Pancreas (tissue), 10 donors: ENCODE measurements around the gene RELT. TPM values are rescaled to one million over a fixed set of nuclear protein-coding genes. Genes with fewer than 3 reads are reported as not detected.

Experiments used
- ATAC-seq, 4 donors: fragments of 200-7000 bp; cut with Tn5 transposase; one replicate each; pipeline versions ENCODE4 v1.8.0 to v1.9.1; 2020; ENCODE audit warnings: mild to moderate bottlenecking in 4 of 4, moderate library complexity in 4 of 4
- DNase-seq, 6 donors: peaks; one replicate each; pipeline ENCODE4 v3.0.0-alpha.2; 2020
- FAIRE-seq: peaks from 2 replicates; lab custom pipeline; 2012; peaks lifted over from hg19 to GRCh38; lab: Jason Lieb, UNC
- H3K27ac ChIP-seq, 4 donors: fragments of 200-600 bp; sonication (generic); 1 replicate in 3 of 4; 2 replicates in 1 of 4; pipeline versions ENCODE4 v1.5.0 to v1.8.0; 2020
- H3K27me3 ChIP-seq, 4 donors: fragments of 200-600 bp; one replicate each; pipeline ENCODE4 v1.8.0; 2021
- H3K36me3 ChIP-seq, 3 donors: fragments of 200-600 bp; sonication (generic) in 1 of 3; one replicate each; pipeline versions ENCODE4 v1.5.0 to v1.8.0; 2020 to 2021
- H3K4me1 ChIP-seq, 3 donors: fragments of 200-600 bp; one replicate each; pipeline ENCODE4 v1.8.0; 2021
- H3K4me3 ChIP-seq, 4 donors: fragments of 200-600 bp; sonication (generic) in 2 of 4; one replicate each; pipeline versions ENCODE4 v1.5.0 to v1.8.0; 2020 to 2021
- H3K9me3 ChIP-seq, 4 donors: fragments of 200-600 bp; one replicate each; pipeline ENCODE4 v1.8.0; 2021
- CTCF ChIP-seq, 4 donors: fragments of 200-600 bp; sonication (generic) in 3 of 4; IDR thresholded peaks; one replicate each; pipeline versions ENCODE4 v1.5.0 to v1.8.0; 2021; ENCODE audit warnings: antibody characterized with exemption in 4 of 4
- WGBS, 2 donors: extraction: QIAGEN DNeasy Blood & Tissue Kit; methylation state at CpG; one replicate each; pipeline ENCODE4 v1.1.7; 2013; 5-methylcytosine and 5-hydroxymethylcytosine counted together
- intact Hi-C, 3 donors: fragments of 100-400 bp; cut with DNase I; formaldehyde crosslinking; loops; one replicate each; pipeline versions ENCODE4 v1.11.1 to v1.14.2; 2022
- polyA plus RNA-seq, 2 donors: library from polyadenylated mRNA; stranded (reverse); fragments of 200-250 nt; gene quantifications; one replicate each; pipeline ENCODE4 v1.2.3, GENCODE V29; 2013
- total RNA-seq, 6 donors: library from RNA; stranded (reverse); fragmentation: NEBNext Ultra II Directional in 4 of 6; extraction: Animal tissue kit (Norgen Biotek cat#: 25700) in 4 of 6; gene quantifications; one replicate each; pipeline versions ENCODE4 v1.2.1 to v1.2.4, GENCODE V29; 2021 to 2023
- donor health status: healthy with polysubstance abuse.
- donor health status: DM: no; HTN: no; CAD: no; lungs with moderate emphysema.
- donor health status: DM: no; HTN: no; CAD: no.
- donor health status: control.
- donor health status: control.
- donor health status: Bipolar disorder and iron deficiency.
- donor health status: DM: yes; HTN: yes; CAD: no.
- donor health status: DM: no; HTN: no; CAD: no.
- donor health status: DM: no; HTN: no; CAD: no.
- donor health status: DM: yes; HTN: yes; CAD: no.

RELT gene
- total and polyA plus RNA-seq, 8 donors = 0.23 to 4.7 (median 0.75) TPM

- TF ChIP-seq CTCF (IDR thresholded peaks at IDR 0.05) = no peak
- ATAC-seq (no peak), DNase-seq (no peak), FAIRE-seq (no peak)
- no peak overlapping the region for H3K27ac ChIP-seq
- H3K4me3 ChIP-seq = no peak overlapping the region
- no peaks in the 10 kb centered on the region for H3K4me1 ChIP-seq
- intact Hi-C loops = no loop called here
- H3K9me3 ChIP-seq = no peaks in the 10 kb centered on the region
- no peaks in the 10 kb centered on the region for H3K36me3 ChIP-seq
- no peaks in the 10 kb centered on the region for H3K27me3 ChIP-seq
- WGBS, 2 donors = 87 to 92% methylated on average over 2 of the region's 2 CpGs
Observed at GRCh38 chr11:73426219-73426850, 50.1 kb downstream of the RELT start.

GRCh38 chr11:73428227-73428626 lies 52.0 kb downstream of the RELT start:
- H3K9me3 ChIP-seq = no peaks in the 10 kb centered on the region
- DNase-seq = no peak
- H3K27ac ChIP-seq = no peak overlapping the region
- H3K4me1 ChIP-seq = no peaks in the 10 kb centered on the region
- ATAC-seq = no peak
- no peak for FAIRE-seq
- intact Hi-C loops = no loop called here
- H3K4me3 ChIP-seq = no peak overlapping the region
- no peaks in the 10 kb centered on the region for H3K27me3 ChIP-seq
- no peak for TF ChIP-seq CTCF (IDR thresholded peaks at IDR 0.05)
- no peaks in the 10 kb centered on the region for H3K36me3 ChIP-seq

- ATAC-seq (no peak), FAIRE-seq (no peak), DNase-seq (no peak)
- Histone ChIP-seq H3K27ac (no peak overlapping the region), H3K27me3 (no peaks in the 10 kb centered on the region), H3K4me1 (no peaks in the 10 kb centered on the region), H3K36me3 (no peaks in the 10 kb centered on the region), H3K9me3 (no peaks in the 10 kb centered on the region), H3K4me3 (no peak overlapping the region)
- intact Hi-C loops = no loop called here
- TF ChIP-seq CTCF (IDR thresholded peaks at IDR 0.05) = no peak
Observed at GRCh38 chr11:73428699-73429098, 52.5 kb downstream of the RELT start.

- no peak for TF ChIP-seq CTCF (IDR thresholded peaks at IDR 0.05)
- H3K4me3 ChIP-seq = no peak overlapping the region
- no peak for FAIRE-seq
- WGBS, 2 donors = 77 to 80% methylated on average over 5 of the region's 5 CpGs
- no peak for DNase-seq
- H3K36me3 ChIP-seq = no peaks in the 10 kb centered on the region
- H3K27ac ChIP-seq = no peak overlapping the region
- intact Hi-C loops = no loop called here
- no peaks in the 10 kb centered on the region for H3K4me1 ChIP-seq
- no peaks in the 10 kb centered on the region for H3K27me3 ChIP-seq
- H3K9me3 ChIP-seq = no peaks in the 10 kb centered on the region
- no peak for ATAC-seq
Observed at GRCh38 chr11:73429121-73429750, 53.0 kb downstream of the RELT start.

GRCh38 chr11:73430326-73430725 lies 54.1 kb downstream of the RELT start:
- no peak for DNase-seq
- Histone ChIP-seq H3K4me3 (no peak overlapping the region), H3K27ac (no peak overlapping the region), H3K9me3 (no peaks in the 10 kb centered on the region), H3K4me1 (no peaks in the 10 kb centered on the region), H3K36me3 (no peaks in the 10 kb centered on the region), H3K27me3 (no peaks in the 10 kb centered on the region)
- intact Hi-C loops = no loop called here
- no peak for FAIRE-seq
- no peak for ATAC-seq
- 96 to 100% methylated on average over 4 of the region's 4 CpGs for WGBS, 2 donors
- no peak for TF ChIP-seq CTCF (IDR thresholded peaks at IDR 0.05)
